Stimulated activated CD8-positive, alpha-beta memory T cell treated with anti-CD3 and anti-CD28 coated beads, Interleukin-2, amount 100 ng/mL, for 1 hour (primary cell): Measurements from ENCODE around the gene TSPAN4.

Source experiments
- DNase-seq, 2 donors: peaks; one replicate each; pipeline ENCODE4 v3.0.0-alpha.2; 2020; ENCODE audit warnings: low read depth in 2 of 2

Gene TSPAN4

GRCh38 chr11:804599-804964 lies 38.1 kb upstream of the TSPAN4 start:
- DNase-seq, result no peak

GRCh38 chr11:808427-809286 lies 34.0 kb upstream of the TSPAN4 start:
- no peak for DNase-seq

- DNase-seq, result peak; percentile 95 to 96
Measured at GRCh38 chr11:809287-810039, 33.2 kb upstream of the TSPAN4 start, which contains the start of gene RPLP2. Gene RPLP2 (plus strand): TSS chr11:809967. CDS start chr11:810235, 268 bp downstream.

GRCh38 chr11:810040-810567 lies 32.5 kb upstream of the TSPAN4 start:
- no peak for DNase-seq

GRCh38 chr11:811446-812245 lies 31.0 kb upstream of the TSPAN4 start:
- DNase-seq, result no peak

GRCh38 chr11:812390-812789 lies 30.3 kb upstream of the TSPAN4 start:
- DNase-seq, result no peak

GRCh38 chr11:813072-813455 lies 29.6 kb upstream of the TSPAN4 start:
- no peak for DNase-seq

- no peak for DNase-seq
Measured at GRCh38 chr11:813456-814096, 29.1 kb upstream of the TSPAN4 start.

GRCh38 chr11:815675-816432 lies 26.8 kb upstream of the TSPAN4 start:
- no peak for DNase-seq

- no peak for DNase-seq
Measured at GRCh38 chr11:816433-816779, 26.2 kb upstream of the TSPAN4 start.

- DNase-seq, result no peak
Measured at GRCh38 chr11:818396-819128, 24.1 kb upstream of the TSPAN4 start, which contains the start of gene PNPLA2. Gene PNPLA2 (plus strand): TSS chr11:818914. CDS start chr11:819719, 805 bp downstream.

GRCh38 chr11:819129-819931 lies 23.3 kb upstream of the TSPAN4 start:
- peak; percentile 82 to 90 for DNase-seq

GRCh38 chr11:819943-820649 lies 22.6 kb upstream of the TSPAN4 start:
- peak; percentile 85 to 92 for DNase-seq

- no peak for DNase-seq
Measured at GRCh38 chr11:820655-821511, 21.8 kb upstream of the TSPAN4 start.

- DNase-seq, result no peak
Measured at GRCh38 chr11:821512-822371, 20.9 kb upstream of the TSPAN4 start.
